Activated CD4-positive, CD25-positive, alpha-beta regulatory T cell treated with anti-CD3 and anti-CD28 coated beads, Interleukin-2, amount 50 U/mL, for 72 hours (primary cell): Measurements from ENCODE around the gene FRMD1.

Experiments
- DNase-seq: peaks from one replicate; pipeline ENCODE4 v3.0.0; 2021

FRMD1 gene

DNA sequence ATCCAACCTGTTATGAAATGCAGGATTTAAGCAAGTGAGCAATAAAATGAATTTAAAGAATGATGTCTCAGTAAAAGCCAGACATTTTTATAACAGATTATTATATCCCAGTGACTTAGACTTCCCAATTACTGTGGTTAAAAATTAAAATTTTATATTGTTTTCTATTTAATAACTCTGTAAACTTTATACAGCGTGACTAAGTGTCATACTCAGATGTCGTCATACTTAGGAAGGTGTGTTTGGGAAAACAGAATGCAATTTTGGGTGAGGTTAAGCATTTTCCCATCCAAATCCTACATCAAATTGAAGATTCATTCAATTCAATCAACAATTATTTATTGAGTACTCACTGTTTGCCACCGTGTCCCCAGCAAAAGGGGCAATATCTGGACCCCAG is 31.4 kb upstream of the FRMD1 start:
- no peak for DNase-seq

DNA sequence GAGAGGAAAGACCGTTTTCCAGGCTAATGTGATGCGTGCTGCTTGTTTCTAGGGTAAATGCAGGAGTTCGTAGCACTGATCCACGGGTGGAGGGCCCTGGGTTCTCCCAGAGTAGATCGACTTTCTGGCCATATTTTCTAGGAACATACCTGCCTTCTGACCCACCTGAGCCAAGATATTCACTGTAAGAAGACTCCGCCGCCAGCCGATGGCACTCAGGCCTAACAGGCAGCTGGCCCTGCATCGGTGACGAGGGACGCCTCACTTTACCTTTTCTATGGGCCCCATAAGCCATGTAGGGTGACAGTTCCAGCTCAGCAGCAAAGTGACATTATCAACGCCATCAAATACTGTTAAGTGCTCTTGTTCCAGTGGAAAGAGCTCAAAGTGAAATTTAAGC is 30.2 kb upstream of the FRMD1 start:
- DNase-seq, result no peak

DNA sequence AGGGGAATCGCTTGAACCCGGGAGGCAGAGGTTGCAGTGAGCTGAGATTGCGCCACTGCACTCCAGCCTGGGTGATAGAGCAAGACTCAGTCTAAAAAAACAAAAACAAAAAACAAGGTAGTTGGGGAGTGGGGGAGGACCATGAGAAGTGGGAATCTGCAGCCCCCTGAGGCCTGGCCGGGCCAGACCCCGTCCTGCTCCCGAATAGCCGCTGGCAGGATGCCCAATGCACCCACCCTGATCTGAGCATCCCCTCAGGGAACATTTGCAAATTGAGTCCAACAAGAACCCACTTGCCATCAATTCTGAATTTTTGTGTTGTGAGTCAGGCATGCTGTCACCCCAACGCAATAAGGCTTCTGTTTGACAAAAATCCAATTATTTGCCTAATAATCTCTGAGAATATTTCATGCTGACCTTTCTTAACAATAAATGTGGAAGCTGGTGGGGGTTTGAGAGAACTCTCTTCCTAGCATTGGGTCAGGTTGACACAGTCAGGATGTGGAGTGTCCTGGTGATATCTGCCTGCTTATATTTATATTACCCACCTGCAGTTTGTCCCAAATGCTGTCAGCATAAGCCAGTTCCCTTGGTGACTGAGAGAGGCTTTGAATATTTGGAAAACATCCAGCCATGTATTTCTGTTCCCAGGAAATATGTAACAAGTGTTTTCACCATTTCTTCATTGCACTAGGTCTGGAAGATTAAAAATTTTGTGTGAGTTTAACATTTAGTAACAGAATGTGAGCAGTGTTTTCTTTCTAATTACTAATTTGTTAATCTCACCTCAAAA is 28.4 kb upstream of the FRMD1 start:
- DNase-seq, result no peak

DNA sequence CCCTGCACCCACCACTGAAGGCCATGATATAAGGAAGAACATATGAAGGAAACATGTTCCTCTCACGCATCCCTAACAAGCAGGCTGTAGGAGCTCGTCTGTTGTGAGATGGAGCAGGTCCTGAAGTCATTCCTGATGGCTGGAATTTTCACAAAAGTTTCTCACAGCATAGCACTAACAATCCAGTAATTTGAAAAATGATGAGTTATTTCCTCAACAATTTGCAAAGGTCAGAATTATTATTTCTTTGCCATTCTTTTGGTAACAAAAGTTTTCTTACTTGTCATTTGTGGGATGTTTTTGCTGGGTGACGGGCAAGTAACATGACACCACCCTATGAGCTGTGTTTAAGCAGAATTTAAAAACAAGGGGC is 27.6 kb upstream of the FRMD1 start:
- DNase-seq, result no peak

DNA sequence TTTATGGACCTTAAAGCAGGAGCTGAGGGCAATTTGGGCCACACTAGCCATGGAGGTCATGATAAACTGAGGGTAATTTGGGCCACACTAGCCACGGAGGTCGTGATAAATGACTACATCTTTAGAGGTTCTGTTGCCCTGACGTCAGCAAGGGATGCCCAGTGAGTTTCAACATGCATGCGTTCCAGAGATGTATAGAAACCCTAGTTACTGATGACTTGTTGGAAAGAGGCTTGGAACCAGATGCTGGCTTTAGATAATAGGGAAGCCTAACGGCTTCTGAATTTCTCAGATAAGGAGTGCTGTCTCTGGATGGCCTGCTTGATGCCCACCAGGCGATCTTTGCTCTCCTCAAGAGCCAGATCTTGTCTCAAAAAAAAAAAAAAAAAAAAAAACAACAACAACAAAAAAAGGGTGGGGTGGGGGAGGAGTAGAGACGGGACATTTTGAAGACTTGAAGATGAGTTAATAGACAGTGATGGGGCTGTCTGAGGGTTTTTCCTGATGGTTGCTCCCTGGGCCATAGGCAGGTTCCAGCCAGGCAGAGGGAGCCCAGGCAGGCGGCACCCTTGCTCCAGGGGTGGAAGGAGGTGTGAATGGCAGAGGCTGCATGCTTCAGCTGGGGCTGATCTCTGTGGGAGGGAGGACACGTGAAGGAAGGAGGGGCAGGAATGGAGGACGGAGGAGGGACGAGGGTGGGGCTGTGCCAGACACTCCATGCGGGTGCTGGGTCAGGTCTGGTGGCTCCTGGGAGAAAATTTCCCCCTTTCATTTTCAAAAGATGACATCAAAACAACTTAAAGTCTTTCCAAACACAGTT is 27.0 kb upstream of the FRMD1 start:
- DNase-seq, result no peak

DNA sequence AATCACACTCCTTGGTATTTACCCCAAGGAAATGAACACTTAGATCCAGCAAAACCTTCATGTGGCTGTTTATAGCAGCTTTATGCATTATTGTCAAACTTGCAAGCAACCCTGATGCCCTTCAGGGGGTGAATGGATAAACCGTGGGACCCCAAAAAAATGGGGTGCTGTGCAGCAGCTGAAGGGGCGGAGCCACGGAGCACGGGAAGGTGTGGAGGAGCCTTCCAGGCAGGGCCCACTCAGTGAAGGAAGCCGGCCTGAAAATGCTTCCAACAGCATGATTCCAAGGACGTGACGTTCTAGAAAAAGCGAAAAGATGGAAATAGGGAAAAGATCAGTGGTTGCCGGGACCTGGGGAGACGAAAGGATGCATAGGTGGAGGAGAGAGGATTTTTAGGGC is 25.6 kb upstream of the FRMD1 start:
- no peak for DNase-seq

DNA sequence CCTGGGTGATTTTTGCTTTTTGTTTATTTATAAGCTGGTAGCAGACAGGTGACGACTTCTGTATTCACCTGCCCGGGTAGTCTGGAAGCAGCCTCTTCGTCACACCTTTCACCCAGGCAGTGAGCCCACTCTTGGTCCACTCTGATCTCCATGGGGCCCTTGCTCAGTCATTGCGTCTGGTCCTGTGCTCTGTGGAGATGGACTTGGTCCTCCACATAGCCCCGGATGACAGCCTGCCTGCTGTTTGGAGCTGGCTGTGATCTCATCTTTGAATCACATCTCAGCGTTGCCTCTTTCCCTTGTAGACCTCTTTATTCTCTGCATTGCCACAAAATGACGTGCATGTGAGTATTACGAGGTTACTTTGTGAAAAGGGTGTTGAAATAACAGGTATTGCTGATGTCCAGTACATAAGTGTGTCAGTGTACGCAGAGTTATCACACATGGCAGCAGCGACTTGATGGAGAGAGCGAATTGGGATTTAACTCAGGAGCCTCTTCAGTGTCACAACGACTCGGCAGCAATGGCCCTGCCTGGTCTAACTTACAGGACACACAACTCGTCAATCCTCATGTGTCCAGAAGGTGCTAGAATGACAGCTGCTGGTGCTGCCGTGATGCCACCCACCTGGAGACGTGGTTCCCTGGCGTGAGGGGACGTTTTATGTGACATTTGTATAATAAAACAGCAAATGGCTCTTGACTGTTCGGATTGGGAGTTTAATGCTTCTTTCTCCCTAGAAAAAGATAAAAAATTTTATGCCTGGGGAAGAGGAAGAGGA is 24.2 kb upstream of the FRMD1 start:
- no peak for DNase-seq

DNA sequence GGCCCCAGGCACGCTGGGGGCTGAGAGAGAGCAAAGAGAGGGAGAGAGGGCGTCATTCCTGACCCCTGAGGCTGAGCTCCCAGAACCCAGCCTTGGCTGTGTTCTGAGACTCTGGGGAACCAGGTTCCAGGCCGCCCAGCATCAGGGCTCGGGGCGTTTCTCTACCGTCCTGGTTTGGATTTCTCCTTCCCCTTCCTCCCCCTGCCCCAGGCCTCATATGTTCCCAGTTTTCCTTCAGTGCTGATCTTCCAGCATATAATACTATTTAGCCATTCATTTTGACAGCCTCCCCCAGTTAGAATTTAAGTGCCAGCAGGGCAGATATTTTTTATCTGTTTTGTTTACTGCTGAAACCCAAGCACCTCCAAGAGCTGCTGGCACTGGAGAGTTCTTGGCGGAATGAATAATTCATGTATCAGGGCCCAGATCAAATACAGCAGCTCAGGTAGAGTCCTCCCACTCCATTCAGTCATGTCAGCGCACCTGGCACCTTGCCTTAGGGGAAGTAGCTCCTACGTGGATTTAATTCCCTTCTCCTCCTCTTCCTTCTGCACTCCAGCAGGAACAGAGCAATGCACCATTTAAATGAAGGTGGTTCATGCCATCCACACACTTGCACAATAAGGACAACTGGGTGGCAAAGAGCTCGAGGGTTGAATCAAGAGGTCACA is 23.4 kb upstream of the FRMD1 start:
- DNase-seq, result no peak

DNA sequence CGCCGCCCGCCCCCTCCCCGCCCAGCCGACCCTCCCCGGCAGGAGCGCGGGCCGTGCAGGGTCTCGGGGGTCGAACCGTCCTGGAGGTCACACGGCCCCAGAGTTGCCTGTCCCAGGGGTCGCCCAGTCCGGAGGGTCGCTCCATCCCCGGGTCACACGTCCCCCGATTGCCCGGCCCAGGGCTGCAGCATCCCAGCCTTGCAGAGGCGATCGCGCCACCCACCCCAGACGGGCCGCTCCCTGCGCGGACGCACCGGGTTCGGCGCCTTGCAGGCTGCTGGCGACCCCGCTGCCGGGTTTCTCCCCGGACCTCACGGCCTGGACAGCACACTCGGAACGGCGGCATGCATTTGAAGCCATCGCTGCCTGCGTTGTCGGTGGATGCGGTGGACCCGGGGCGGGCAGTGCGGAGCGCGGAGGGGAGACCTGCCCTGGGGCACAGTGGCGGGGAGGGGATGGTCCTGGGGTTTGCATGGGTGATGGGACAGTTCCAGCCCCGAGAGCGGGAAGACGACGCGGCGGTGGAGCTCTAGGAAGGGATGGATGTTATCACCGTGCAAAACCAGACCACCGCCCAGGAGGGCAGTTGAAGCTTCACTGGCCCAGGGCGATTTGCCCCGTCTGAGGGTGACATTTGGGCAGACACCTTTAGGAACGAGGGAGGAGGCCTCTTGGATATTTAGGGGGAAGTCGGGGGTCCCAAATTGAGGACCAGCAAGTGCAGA is 22.7 kb upstream of the FRMD1 start:
- no peak for DNase-seq

DNA sequence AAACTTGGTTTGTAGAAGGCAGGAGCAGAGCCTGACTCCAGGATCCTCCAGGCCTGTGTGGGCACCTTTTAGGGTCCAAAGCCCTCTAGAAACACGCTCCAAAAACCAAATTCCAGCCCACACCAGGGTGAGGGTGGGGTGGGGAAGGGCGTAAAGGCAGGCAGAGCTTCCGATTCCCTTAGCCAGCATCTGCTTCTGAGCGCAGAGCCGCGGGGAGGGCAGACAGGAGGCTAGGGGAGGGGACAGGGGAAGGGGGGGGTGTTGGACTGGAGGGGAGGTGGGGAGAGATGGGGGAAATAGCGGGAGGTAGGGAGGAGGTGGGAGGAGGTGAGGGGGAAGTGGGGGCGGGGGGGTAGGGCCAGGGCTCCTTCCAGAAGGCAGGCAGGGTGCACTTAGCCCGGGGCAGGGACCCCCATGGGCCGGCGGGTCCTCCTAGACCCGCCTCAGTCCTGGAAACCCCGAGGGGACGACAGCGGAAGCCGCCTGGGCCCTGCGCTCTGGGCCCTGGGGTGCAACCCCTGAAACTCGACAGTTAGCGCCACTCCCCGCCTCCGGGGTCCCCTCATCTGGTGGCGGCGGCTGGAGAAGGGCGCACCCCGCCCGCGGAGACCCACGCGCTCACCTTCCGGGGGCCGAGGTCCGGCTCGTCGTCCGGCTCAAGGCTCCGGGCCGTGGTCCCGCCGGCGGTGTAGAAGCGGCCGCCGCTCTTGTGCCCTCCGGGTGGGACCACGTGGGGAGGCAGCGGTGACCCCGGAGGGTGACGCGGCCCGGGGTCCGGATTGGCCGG is 22.0 kb upstream of the FRMD1 start:
- no peak for DNase-seq

DNA sequence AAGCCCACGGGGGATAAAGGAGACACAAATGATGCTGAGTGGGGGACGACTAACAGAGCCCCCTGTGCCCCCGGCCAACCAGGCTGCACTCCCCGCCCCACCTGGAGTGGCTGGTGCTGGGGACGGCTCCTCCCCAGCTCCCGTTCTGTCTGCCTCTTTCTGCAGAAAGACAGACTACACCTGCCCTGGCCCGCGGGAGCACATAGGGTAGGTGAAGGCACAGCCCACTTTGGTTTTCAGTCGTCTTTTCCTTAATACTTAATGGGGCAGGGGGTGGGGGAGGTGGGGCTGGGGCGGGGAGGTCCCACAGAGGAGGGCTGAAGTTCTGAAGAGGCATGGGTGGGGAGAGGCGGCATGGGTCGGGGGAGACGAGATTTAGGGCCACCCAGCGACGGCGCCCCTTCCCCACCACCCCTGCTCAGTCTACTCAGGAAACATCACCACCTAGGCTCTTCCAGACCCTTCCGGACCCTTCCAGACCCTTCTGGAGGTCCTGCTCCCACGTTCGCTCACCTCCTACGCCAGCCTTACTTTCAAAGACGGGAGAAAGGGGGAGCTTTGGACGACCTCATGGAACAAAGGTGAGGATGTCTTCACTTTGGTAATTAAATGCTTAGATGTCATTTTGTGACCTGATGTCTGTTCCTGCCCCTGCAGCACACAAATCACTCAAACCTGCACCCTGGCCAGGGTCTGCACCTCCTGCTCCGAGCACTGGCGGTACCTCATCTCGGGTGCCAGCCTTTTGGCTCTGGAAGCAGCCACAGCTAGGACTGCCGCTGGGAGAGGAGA is 21.2 kb upstream of the FRMD1 start:
- DNase-seq, result no peak

DNA sequence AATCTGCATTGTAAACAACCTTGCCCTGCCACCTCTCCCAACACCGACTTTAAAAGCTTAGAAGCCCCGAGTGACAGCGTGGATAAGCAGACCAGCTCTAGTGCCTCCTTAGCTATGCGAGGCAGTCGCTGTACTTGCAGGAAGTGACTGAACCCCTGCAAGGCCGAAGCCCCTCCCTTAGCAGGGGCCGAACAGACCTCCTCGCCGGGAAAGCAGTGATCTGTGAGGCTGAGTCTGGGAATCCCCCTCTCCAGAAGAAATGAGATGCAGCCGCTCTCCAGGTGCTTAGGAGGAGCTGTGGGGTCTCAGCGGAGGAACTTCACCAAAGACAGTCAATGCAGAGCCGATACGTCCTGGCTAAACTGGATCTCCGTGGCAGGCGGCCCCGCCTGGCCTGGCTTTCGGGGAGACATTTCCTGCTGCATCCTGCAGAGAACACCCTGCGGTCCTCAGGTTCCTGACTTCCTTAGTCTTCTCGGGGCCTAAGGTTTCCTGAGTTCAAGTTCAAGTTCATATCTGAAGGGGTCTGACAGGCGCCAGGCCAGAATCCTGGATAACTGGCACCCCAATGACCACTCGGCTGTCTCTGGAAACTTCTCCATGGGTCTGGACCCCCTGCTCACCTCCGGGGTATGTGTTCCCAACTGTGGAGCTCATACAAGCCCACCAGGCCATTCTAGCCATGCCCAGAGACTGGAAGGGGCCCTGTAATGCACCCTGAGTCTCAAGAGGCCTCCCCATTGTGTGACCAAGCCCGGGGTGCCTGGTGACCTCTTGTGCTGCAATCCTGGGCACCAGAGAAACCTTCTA is 20.4 kb upstream of the FRMD1 start:
- DNase-seq, result no peak

DNA sequence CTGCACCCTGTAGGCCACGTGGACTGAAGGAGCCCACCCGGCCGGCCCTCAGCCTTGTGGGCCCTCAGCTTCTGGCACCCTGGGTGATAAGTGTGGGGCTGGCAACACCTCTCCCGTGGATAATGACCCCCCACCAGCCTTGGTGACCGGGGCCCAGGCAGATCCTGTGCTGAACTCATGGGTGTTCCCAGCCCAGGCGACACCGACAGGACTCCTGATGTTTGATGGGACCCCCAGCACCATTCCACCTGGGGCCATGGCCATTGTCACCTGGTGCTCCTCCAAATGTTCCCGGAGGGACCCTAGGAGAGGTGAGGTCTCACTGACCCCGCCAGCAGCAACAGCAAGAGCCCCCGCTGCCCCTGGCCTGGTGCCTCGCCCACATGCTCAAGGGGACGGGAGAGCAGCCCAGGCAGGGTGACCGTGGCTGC is 19.4 kb upstream of the FRMD1 start:
- DNase-seq, result no peak

DNA sequence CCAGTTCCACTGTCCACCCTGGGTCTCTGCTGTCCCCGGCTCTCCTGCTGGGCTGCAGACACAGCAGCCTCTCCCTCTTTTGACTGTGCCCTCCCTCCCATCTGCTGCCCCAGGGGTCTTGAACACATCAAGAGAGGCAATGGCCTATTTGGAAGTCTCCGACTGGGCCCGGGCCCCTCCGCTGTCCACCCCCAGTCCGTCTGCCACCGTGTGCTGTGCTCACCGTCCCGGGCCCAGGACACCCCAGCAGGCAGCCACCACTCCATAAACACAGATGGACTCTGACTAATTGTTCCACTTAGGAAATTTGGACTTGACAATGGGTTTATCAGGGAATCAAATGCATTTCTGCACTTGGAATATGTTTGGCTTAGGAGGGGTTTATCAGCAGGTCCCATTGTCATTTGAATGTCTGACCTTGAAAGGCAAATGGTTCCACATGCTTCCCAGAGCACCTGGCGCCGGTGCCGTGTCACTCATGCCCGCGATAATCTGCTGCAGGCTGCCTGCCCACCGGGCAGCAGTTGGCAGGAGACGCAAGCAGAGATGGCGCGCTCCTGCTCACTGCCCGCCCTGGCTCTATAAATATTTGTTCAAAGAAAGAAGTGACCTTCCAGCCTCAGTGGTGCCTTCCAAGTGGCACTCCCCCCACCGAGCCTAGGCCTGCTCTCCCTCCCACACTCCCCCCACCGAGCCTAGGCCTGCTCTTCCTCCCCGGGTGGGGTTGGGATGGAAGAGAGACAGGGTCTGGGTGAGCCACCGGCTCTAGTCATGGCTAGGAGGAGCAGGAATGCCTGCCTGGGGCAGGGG is 18.8 kb upstream of the FRMD1 start:
- no peak for DNase-seq

DNA sequence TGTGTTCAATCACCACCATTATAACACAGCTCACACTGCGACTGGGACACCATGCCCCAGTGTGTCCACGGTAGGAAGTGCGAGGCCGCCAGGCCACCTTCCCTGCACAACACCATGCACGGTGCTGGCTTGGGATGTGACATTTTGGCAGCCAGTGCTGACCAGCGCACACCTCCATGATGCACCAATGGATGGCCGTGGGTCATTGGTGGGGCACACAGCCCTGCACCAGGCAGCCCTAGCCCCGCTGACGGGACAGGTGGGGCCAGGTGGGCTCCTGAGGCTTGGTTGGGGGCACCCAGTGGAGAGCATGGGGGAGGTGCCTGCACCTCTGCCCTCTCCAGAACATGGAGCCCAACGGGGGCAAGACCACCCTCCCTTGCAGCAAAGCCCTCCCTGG is 18.2 kb upstream of the FRMD1 start:
- no peak for DNase-seq

DNA sequence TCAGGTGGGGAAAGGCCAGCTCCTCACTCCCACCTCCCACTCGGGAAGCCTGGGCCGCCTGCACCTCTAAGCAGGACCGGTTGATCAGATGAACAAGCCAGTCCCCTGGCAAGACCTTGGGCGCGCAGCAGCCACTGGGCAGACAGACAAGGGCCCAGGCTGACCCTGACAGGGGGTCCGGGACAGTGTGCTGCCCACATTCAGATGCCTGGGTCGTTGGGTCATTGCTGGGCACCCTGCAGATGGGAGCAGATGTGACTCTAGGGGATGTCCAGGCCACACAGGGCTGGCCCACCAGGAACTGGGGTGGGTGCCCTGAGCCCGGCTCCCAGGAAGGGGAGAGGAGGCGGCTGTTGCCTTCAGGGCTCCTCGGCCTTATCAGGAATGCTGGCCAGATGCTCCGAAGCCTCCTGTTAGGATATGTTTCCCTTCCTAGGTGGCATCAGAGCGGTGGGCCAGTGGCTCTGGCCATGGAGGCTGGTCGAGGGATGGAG is 17.3 kb upstream of the FRMD1 start:
- no peak for DNase-seq

DNA sequence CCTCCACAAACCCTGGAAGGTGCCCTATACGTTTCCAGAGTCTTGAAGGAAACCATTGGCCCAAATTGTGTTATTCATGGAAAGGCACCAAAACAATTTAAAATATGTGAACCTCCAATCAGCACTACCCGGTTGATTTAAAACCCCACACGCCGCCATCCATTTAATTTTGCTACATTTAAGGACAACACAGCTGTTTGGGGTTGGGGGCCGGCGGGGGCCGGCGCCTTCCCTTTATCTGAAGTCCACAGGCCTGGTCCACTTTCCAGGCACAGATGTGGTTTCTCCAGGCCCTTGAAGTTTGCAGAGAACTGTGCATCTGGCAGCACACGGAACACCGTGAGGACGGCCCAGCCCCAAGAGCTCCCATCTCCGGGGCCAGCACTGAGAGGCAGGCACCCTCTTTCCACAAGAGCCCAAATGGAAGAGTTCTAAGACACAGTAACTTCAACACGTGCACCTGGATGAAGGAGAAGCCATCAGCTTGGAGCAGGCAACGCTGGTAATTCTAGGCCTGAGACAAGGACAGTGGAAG is 16.8 kb upstream of the FRMD1 start:
- DNase-seq, result no peak

DNA sequence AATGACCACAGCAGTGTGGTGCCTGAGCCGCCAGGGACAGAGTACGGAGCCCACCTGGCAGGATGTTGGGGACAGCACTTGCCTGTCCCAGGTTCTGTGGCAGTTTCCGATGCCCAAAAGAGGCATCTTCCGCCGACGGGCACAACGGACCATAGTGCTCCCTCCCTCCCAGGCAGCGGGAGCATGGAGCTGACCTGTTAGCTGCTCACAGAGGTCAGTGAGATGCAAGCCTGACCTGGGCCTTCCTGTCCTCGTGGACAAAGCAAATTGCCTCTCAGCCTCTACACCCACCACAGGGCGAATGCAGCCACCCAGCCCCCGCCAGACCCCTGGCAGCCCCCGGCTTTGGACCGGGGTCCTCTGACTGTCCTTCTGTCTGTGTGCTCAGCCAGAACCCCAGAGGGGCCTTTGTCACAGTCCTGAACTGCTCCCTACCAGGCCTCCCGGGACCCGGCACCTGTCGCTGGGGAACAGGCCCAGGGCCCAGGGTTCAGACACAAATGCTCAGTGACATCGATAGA is 16.2 kb upstream of the FRMD1 start:
- DNase-seq, result no peak
